Endothelial cell (in vitro differentiated cells): ENCODE data around the gene CLPTM1L. TPM values are rescaled to one million over a fixed set of nuclear protein-coding genes. Genes with fewer than 3 reads are reported as not detected.

Experiments
- DNase-seq: peaks from one replicate; pipeline ENCODE4 v3.0.0; 2021; ENCODE audit warnings: low spot score
- H3K27ac Mint-ChIP-seq: one replicate; pipeline ENCODE4 v1.8.0; 2021; ENCODE audit warnings: mixed read lengths, inconsistent platforms; ENCODE audit not compliant: unreplicated experiment
- H3K27me3 Mint-ChIP-seq: one replicate; pipeline ENCODE4 v1.8.0; 2021; ENCODE audit warnings: mild to moderate bottlenecking, moderate library complexity, mixed read lengths, inconsistent platforms; ENCODE audit not compliant: unreplicated experiment
- H3K36me3 Mint-ChIP-seq: one replicate; pipeline ENCODE4 v1.8.0; 2021; ENCODE audit warnings: mild to moderate bottlenecking, low read depth, mixed read lengths, inconsistent platforms; ENCODE audit not compliant: unreplicated experiment
- H3K4me1 Mint-ChIP-seq: one replicate; pipeline ENCODE4 v1.8.0; 2021; ENCODE audit warnings: mild to moderate bottlenecking, mixed read lengths, inconsistent platforms; ENCODE audit not compliant: unreplicated experiment
- H3K4me3 Mint-ChIP-seq: one replicate; pipeline ENCODE4 v1.8.0; 2021; ENCODE audit warnings: mild to moderate bottlenecking, mixed read lengths, inconsistent platforms; ENCODE audit not compliant: unreplicated experiment
- H3K9me3 Mint-ChIP-seq: one replicate; pipeline ENCODE4 v1.8.0; 2021; ENCODE audit warnings: mixed read lengths, inconsistent platforms; ENCODE audit not compliant: unreplicated experiment
- CTCF ChIP-seq: fragments of 200-600 bp; sonication (generic); IDR thresholded peaks from one replicate; pipeline ENCODE4 v1.5.0; 2021; ENCODE audit warnings: antibody characterized with exemption; ENCODE audit not compliant: unreplicated experiment
- total RNA-seq: library from RNA; stranded (reverse); fragmentation: NEBNext Ultra II Directional; extraction: Animal tissue kit (Norgen Biotek cat#: 25700); gene quantifications from one replicate; pipeline ENCODE4 v1.2.1, GENCODE V29; 2021; ENCODE audit not compliant: unreplicated experiment

The CLPTM1L gene
- total RNA-seq, 1 donor from 2014 or later, result 86.6 TPM

GRCh38 chr5:1338506-1339070, 6.3 kb downstream of the CLPTM1L start:
- H3K27ac Mint-ChIP-seq, result no peak overlapping the region
- H3K27me3 Mint-ChIP-seq, result peaks cover 5% of the 10 kb centered on the region
- peaks cover 42% of the 10 kb centered on the region for H3K36me3 Mint-ChIP-seq
- no peaks in the 10 kb centered on the region for H3K9me3 Mint-ChIP-seq
- H3K4me3 Mint-ChIP-seq, result no peak overlapping the region
- no peak for TF ChIP-seq CTCF
- no peak for DNase-seq
- H3K4me1 Mint-ChIP-seq, result no peaks in the 10 kb centered on the region

- H3K9me3 Mint-ChIP-seq, result no peaks in the 10 kb centered on the region
- H3K27ac Mint-ChIP-seq, result no peak overlapping the region
- no peak overlapping the region for H3K4me3 Mint-ChIP-seq
- H3K27me3 Mint-ChIP-seq, result peaks cover 5% of the 10 kb centered on the region
- DNase-seq, result no peak
- no peaks in the 10 kb centered on the region for H3K4me1 Mint-ChIP-seq
- peaks cover 46% of the 10 kb centered on the region for H3K36me3 Mint-ChIP-seq
- TF ChIP-seq CTCF, result no peak
Measured at GRCh38 chr5:1338196-1338490, 6.8 kb downstream of the CLPTM1L start.

- no peak for TF ChIP-seq CTCF
- DNase-seq, result no peak
- no peak overlapping the region for H3K4me3 Mint-ChIP-seq
- H3K4me1 Mint-ChIP-seq, result no peaks in the 10 kb centered on the region
- H3K27me3 Mint-ChIP-seq, result peaks cover 5% of the 10 kb centered on the region
- peaks cover 49% of the 10 kb centered on the region for H3K36me3 Mint-ChIP-seq
- H3K27ac Mint-ChIP-seq, result no peak overlapping the region
- H3K9me3 Mint-ChIP-seq, result no peaks in the 10 kb centered on the region
Measured at GRCh38 chr5:1337489-1338195, 7.3 kb downstream of the CLPTM1L start.

- Mint-ChIP-seq H3K4me3 (no peak overlapping the region), H3K9me3 (no peaks in the 10 kb centered on the region), H3K27ac (no peak overlapping the region), H3K36me3 (peaks cover 52% of the 10 kb centered on the region), H3K4me1 (no peaks in the 10 kb centered on the region), H3K27me3 (peaks cover 8% of the 10 kb centered on the region)
- no peak for TF ChIP-seq CTCF
- no peak for DNase-seq
Measured at GRCh38 chr5:1336749-1337488, 8.0 kb downstream of the CLPTM1L start.

- Mint-ChIP-seq H3K27me3 (peaks cover 7% of the 10 kb centered on the region), H3K4me1 (no peaks in the 10 kb centered on the region), H3K36me3 (peaks cover 52% of the 10 kb centered on the region), H3K4me3 (no peak overlapping the region), H3K9me3 (no peaks in the 10 kb centered on the region), H3K27ac (no peak overlapping the region)
- no peak for DNase-seq
- TF ChIP-seq CTCF, result no peak
Measured at GRCh38 chr5:1336106-1336561, 8.8 kb downstream of the CLPTM1L start.
